ENCODE data around the gene FGD5.

FGD5 gene

GRCh38 chr3:14796403-14797077, 22.2 kb upstream of the FGD5 start:
- TF ChIP-seq GATA3 (IDR thresholded peaks at IDR 0.05; ENCODE audit: low read depth, low read length) (no peak), GATA2 (IDR thresholded peaks at IDR 0.05; ENCODE audit: low read depth, low read length) (no peak)

DNA sequence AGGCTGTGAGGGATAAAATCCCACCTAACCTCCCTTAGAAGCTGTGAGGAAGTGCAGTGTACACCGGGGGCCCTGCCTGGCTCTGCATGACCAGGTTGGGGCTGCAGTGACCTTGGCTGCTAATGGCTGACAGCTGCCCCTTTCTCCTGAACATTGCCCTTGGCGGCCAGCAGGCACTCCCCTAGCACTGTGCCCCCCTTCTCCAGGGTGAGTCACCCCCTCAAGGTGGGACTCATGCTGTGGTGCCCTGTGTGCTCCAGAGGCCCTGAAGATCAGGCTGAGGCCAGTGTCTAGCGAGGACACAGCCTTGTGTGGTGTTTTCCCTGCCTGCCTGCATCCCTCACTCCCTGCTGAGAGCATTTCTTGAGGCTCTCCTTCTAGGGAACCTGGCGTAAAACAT, 21.0 kb upstream of the FGD5 start:
- TF ChIP-seq GATA3 (IDR thresholded peaks at IDR 0.05; ENCODE audit: low read depth, low read length) (no peak), GATA2 (IDR thresholded peaks at IDR 0.05; ENCODE audit: low read depth, low read length) (no peak)

DNA sequence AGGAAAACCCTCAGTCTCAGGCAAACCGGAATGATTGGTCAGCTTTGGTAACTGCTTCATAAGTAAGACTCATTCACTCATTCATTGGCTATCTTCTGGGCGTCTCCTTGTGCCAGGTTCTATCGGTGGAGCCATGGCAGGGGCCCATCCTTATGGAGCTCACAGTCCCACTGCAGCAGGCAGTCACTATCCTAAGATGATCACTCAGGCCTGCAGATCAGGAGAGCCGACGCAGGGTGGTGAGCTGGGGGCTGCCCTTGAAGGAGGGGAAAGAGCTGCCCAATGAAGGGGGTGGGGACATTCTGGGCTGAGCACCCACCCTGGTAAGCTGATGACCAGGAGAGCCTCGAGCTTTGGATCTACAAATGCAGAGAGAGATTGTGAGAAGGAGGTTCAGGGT, 20.5 kb upstream of the FGD5 start:
- TF ChIP-seq GATA3 (IDR thresholded peaks at IDR 0.05; ENCODE audit: low read depth, low read length) (no peak), GATA2 (IDR thresholded peaks at IDR 0.05; ENCODE audit: low read depth, low read length) (no peak)

DNA sequence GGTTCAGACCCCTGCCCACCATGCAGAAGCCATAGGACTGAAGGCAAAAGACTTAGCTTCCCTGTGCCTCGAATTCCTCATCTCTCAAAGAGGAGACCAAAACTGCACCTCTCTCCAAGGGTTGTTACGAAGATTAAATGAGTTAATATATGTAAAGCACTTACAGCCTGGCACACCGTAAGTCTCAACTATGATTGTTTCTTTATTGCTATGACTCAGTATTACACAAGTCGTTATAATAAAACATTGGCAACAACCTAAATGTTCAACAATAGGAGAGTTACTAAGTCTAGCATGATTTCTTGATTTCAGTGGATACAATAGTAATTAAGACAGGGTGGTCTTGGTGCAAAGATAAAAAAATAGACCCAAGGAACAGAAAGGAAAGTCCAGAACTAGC, 19.6 kb upstream of the FGD5 start:
- no peak for TF ChIP-seq GATA2 (IDR thresholded peaks at IDR 0.05; ENCODE audit: low read depth, low read length)
- TF ChIP-seq GATA3 (IDR thresholded peaks at IDR 0.05; ENCODE audit: low read depth, low read length), result no peak

- TF ChIP-seq GATA2 (IDR thresholded peaks at IDR 0.05; ENCODE audit: low read depth, low read length) (no peak), GATA3 (IDR thresholded peaks at IDR 0.05; ENCODE audit: low read depth, low read length) (no peak)
These were observed 17.7 kb upstream of the FGD5 start for GRCh38 chr3:14801031-14801430.

DNA sequence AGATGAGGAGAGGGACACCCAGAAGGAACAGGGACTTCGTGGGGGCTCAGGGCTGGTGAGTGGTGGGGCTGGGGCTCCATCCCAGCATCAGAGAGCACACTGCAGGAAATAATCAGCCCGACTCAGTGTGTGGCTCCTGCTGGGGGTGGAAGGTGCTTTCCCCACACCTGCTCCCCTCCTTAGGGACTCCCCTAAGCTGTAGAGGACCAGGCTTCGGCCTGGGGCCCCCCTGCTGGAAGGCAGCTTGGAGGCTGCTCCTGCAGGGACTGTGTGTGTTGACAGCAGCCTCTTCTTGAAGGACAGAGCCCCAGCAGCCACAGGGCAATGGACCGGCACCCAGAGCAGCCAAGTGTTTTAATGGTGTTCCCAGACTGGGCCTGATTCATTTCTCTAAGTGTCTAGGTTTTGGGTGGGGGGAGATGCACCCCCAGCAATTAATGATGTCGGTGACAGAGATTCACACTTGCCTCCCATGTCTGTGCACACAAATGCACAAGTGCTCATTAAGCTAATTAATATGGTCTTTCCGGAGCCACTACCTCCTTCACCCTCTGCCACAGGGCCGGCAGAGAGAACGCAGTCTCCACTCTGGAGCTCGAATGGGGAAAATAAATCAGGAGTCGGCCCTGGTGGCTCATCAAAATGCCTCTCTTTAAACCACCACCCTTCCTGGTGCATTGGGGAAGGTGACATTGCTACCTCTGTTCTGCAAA, 16.9 kb upstream of the FGD5 start:
- TF ChIP-seq GATA2 (IDR thresholded peaks at IDR 0.05; ENCODE audit: low read depth, low read length) (no peak), GATA3 (IDR thresholded peaks at IDR 0.05; ENCODE audit: low read depth, low read length) (no peak)

DNA sequence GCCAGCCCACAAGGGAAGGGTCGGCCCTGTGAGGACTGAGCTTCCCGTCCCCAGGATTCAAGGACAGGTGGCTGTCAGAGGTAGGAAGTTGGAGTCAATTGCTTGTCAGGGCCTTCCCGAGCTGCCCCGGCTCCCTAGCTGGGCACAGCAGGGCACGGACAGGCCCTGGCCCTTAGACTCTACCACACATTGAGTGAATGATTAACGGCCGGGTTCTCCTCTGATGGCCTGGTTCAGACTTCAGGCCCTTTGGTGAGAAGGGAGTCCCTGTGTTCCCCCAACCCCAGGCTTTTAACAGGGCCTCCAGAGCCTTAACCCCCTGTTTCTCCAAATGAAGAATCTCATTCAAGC, 16.4 kb upstream of the FGD5 start:
- TF ChIP-seq GATA3 (IDR thresholded peaks at IDR 0.05; ENCODE audit: low read depth, low read length), result no peak
- TF ChIP-seq GATA2 (IDR thresholded peaks at IDR 0.05; ENCODE audit: low read depth, low read length), result no peak

- no peak for TF ChIP-seq GATA3 (IDR thresholded peaks at IDR 0.05; ENCODE audit: low read depth, low read length)
- no peak for TF ChIP-seq GATA2 (IDR thresholded peaks at IDR 0.05; ENCODE audit: low read depth, low read length)
These were observed 15.4 kb upstream of the FGD5 start for GRCh38 chr3:14803101-14803980.

- TF ChIP-seq GATA2 (IDR thresholded peaks at IDR 0.05; ENCODE audit: low read depth, low read length) (no peak), GATA3 (IDR thresholded peaks at IDR 0.05; ENCODE audit: low read depth, low read length) (no peak)
These were observed 14.6 kb upstream of the FGD5 start for GRCh38 chr3:14803981-14804834.

DNA sequence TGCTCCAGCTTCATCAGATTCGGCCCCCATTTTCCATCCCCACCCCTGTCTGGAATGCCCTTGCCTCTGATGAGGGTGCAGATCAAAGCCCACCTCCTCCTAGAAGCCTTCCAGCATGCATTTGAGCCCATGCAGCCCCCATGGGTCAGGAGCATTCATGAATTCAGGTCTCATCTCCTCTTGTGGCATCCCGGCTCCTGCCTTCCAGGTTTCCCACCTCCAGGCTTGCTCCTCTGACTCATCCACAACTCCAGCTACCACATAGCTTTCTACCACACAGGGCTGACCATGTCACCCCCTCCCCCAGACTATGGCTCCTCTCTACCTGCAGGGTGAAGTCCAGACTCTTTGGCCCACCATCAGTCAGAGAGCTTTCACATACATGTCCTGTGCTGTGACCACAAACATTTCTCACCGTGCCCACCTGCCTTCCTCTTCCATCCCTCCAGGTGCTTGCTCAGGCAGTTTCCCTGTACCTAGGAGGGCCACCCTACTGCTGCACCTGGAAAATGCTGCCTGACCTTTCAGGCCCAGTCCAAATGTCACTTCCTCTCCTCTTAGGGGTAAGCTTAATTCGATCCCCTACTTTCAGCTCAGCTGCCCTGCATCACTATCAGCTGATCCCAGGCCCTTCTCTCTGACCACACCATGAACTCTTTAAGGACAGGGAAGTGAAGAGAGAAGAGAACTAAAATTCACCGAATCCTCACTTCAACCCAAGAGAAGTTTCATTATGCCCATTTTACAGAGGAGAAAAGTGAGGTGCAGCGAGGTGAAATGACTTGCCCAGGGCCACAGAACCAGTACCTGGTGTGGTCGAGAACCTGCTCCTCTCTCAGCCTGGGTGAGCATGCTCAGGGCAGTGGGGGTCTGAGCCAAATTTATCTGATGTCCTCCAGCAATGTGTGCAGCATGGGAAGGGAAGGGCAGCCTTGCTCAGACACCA, 13.7 kb upstream of the FGD5 start:
- TF ChIP-seq GATA3 (IDR thresholded peaks at IDR 0.05; ENCODE audit: low read depth, low read length) (no peak), GATA2 (IDR thresholded peaks at IDR 0.05; ENCODE audit: low read depth, low read length) (no peak)

DNA sequence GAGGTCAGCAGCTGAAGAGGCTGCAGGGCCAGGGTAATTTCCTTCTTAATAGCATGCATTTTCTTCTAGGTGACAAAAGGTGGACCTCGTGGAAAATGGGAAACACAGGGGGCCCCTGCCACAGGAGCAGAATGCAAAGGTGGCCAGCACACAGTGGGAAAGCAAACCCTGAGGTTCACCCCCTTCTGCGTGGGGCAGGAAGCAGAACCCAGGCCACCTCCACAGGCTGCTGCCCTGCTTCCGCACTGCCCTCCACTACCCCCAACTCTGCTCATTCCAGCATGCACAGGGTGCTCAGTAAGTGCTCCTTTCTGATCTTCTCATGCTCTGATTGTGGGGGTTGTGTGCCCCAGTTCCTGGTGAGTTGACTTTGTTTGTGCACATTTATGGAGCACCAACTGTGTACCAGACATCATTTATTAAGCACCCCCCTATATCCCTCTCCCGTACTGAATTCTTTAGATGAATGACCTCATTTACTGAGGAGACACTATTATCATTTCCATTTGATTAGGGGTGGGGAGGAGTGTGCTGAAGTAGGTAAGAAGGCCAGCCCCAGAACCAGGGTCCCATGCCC, 12.7 kb upstream of the FGD5 start:
- no peak for TF ChIP-seq GATA3 (IDR thresholded peaks at IDR 0.05; ENCODE audit: low read depth, low read length)
- TF ChIP-seq GATA2 (IDR thresholded peaks at IDR 0.05; ENCODE audit: low read depth, low read length), result no peak

DNA sequence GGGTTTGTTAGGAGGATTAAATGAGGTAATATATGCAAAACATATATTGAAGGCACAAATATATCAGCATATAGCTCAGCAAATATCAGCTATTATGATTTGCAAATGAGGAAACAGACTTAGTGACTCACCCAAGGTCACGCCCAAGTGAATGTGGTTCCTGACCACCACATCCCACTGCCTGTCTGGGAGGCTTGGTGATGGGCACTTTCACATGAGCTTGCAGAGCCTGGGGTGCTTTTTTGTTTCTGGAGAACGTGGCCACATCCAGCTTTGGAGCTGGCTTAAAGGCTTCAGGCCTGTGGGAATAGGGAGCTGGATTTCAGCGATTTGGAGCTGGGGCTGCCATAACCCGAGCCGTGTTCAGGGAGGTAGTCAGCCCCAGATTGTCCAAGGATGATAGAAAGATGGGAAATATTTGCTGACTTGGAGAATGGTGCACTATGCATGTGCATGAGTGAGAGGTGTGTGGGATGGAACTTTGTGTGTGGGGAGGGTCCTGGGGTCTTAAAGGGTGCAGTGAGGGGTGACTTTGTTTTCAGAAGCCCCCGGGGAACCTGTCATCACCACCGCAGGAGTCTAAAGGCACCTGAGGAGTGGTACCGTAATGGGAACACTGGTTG, 12.0 kb upstream of the FGD5 start:
- TF ChIP-seq GATA2 (IDR thresholded peaks at IDR 0.05; ENCODE audit: low read depth, low read length), result no peak
- no peak for TF ChIP-seq GATA3 (IDR thresholded peaks at IDR 0.05; ENCODE audit: low read depth, low read length)
